RPMI8226 (cell line): ENCODE measurements around the gene CHST14.
"Not testable (repeated sequence)": the region's sequence is repeated elsewhere in the genome, so short reads cannot be mapped to it uniquely, and the experiment has no call there.

Experiments used
- DNase-seq: peaks from one replicate; pipeline ENCODE4 v3.0.0-alpha.2; 2015

CHST14 gene

GRCh38 chr15:40440743-40441564 lies 29.8 kb upstream of the CHST14 start, which contains the start of gene BAHD1:
TSS of gene BAHD1 (plus strand) at chr15:40440953. CDS start at chr15:40458465, 17,512 bp downstream.
- DNase-seq, result peak; percentile 92

- DNase-seq, result peak; percentile 14
These were observed 28.9 kb upstream of the CHST14 start for GRCh38 chr15:40441565-40442531.

GRCh38 chr15:40443255-40443654 lies 27.5 kb upstream of the CHST14 start:
- DNase-seq, result no peak

- DNase-seq, result no peak
These were observed 26.9 kb upstream of the CHST14 start for GRCh38 chr15:40443846-40444245.

GRCh38 chr15:40444736-40445135 lies 26.0 kb upstream of the CHST14 start:
- no peak for DNase-seq

- DNase-seq, result no peak
These were observed 25.3 kb upstream of the CHST14 start for GRCh38 chr15:40445421-40445922.

GRCh38 chr15:40446144-40446543 lies 24.6 kb upstream of the CHST14 start:
- no peak for DNase-seq

GRCh38 chr15:40448354-40448753 lies 22.4 kb upstream of the CHST14 start:
- DNase-seq, result no peak

- no peak for DNase-seq
These were observed 21.5 kb upstream of the CHST14 start for GRCh38 chr15:40449275-40449674.

GRCh38 chr15:40450047-40450446 lies 20.7 kb upstream of the CHST14 start:
- DNase-seq, result no peak

GRCh38 chr15:40451527-40452158 lies 19.1 kb upstream of the CHST14 start:
- no peak for DNase-seq

GRCh38 chr15:40452296-40453090 lies 18.3 kb upstream of the CHST14 start:
- DNase-seq, result no peak

- not testable (repeated sequence) for DNase-seq
These were observed 16.8 kb upstream of the CHST14 start for GRCh38 chr15:40453941-40454340.

- no peak for DNase-seq
These were observed 15.8 kb upstream of the CHST14 start for GRCh38 chr15:40454904-40455391.

GRCh38 chr15:40456299-40456712 lies 14.5 kb upstream of the CHST14 start:
- DNase-seq, result no peak

GRCh38 chr15:40456738-40457137 lies 14.0 kb upstream of the CHST14 start:
- no peak for DNase-seq

GRCh38 chr15:40458495-40459371 lies 12.1 kb upstream of the CHST14 start:
- DNase-seq, result no peak

- no peak for DNase-seq
These were observed 11.3 kb upstream of the CHST14 start for GRCh38 chr15:40459391-40460015.

- no peak for DNase-seq
These were observed 10.4 kb upstream of the CHST14 start for GRCh38 chr15:40460404-40460803.

- no peak for DNase-seq
These were observed 8.8 kb upstream of the CHST14 start for GRCh38 chr15:40461958-40462357.
